Stimulated activated CD4-positive, alpha-beta T cell treated with anti-CD3 and anti-CD28 coated beads, Interleukin-2, amount 100 ng/mL, for 48 hours (primary cell): ENCODE measurements around the gene ATP8B1.

Source experiments
- DNase-seq, 2 donors: peaks; one replicate each; pipeline ENCODE4 v3.0.0-alpha.2; 2020

Gene ATP8B1

DNA sequence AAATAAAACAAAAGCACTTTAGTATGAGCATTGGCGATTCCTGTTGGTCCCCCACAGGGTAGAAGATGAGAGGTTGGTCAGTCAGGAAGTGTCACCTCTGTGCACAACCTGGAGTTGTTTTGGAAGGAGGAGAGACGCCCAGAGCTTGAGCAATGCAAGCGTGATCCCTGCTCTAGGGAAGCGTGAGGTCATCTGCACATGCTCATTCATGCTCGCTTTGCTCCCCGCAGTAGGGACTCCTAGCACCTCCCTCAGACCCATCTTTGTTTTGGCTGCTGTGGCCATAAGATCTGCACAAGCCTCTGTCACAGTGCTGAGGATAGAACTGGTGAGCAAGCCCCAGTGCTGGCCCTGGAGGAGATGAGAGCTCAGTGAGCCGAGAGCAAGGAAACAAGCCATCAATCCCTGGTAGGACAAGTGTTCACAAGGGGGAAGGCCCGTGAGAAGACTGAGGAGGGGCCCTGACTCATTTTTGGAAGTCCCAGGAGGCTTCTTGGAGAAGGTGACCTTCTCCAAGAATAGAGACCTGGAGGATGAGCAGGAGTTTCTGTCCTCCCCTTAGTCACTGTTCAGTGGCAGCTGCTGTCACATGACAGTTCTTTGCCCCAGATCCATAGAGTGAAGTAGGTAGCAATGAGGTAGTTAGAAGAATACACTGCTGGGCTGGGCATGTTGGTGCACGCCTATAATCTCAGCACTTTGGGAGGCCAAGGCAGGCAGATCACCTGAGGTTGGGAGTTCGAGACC is 13.3 kb upstream of the ATP8B1 start:
- DNase-seq: no peak

DNA sequence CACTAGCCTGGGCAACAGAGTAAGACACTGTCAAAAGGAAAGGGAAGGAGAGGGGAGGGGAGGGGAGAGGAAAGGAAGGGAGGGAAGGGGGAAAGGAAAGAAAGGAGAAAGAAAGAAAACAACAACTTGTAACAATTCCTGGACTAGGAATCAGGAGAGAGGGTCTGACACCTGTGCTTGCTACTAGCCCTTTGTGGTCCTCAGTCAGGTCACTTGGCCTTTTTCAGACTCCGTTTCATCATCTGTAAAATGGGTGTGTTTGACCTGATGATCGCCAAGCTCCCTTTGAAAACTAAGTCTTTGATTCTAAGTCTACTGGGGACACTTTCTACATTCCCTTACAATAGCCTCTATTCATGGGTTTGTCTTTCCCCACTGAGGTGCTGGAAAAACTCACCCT is 11.4 kb upstream of the ATP8B1 start:
- no peak for DNase-seq

DNA sequence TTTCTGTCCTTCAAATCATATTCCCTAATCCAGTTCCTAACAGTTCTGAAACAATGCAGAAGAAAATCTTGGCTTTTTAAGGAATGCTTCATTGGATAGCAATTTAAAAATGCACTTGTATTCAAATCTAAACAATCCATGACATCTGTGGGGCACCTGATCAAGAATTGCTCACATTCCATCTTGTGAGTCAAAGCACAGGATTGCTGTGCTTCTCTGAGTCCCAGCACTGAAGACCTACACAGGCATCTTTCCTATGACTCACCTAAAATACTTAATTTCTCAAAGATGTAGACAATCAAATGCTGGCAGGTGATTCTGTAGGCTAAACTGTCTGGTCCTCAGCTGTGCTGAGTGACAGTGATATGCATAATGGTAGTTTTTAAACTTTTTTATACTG is 10.1 kb upstream of the ATP8B1 start:
- no peak for DNase-seq

DNA sequence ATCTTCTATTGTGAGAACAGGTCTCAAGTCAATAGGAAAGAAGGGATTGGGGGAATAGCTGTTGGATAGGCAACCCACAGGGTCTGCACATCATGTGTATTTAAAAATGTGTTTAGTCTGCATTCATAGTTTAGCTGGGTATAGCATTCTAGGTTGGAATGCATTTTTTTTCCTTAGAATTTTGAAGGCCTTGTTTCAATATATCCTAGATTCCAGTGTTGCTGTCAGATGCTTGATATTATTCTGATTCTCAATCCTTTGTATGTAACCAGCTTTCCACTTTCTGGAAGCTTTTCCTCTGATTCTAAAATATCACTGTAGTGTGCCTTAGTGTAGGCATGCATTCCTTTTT is 9.0 kb upstream of the ATP8B1 start:
- no peak for DNase-seq

DNA sequence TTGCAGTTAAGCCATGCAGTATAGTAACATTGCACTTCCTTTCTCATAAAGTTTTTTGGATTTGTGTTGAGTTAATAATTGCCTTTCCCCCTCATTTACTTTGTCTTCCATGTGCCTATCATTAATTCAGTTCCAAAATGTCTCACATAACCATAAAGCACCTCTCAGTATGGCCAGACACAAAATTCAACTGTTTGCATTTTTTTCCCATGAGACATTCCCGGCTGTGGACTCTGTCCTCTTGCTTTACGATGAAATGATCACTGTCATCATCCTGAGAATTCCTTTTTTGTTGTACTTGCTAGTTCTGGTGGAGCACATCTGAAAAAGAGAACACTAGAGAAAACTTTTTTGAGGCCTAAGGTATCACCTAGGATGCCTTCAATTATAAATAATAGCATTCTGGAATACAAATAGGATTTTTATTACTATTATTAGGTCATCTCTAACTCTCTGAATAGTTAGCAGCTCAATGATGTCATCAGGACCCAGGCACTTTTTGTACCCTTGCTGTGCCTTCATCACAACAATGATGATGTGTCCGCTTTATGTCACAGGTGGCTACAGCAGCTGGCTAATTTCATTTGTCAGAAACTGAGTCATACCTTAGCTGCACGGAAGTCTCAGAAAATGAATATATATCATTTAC is 8.5 kb upstream of the ATP8B1 start:
- DNase-seq: no peak

DNA sequence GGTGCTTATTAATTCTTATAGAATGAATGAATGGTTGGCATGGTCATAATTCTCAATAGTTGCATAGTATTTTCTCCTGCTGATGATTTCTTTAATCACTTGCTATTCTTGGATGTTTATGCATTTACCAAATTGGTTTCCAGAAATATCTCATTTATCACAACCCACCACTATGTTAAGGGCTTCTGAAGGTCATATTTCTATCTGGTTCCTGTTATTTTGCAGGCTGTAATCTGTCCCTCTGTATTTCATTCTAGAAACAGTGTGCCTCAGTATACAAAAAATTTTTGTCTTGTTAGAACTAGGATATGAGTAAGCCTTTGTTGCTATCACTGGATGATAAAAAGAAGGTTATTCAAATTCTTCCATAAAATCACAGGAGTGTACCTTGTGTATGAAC is 6.1 kb upstream of the ATP8B1 start:
- no peak for DNase-seq

DNA sequence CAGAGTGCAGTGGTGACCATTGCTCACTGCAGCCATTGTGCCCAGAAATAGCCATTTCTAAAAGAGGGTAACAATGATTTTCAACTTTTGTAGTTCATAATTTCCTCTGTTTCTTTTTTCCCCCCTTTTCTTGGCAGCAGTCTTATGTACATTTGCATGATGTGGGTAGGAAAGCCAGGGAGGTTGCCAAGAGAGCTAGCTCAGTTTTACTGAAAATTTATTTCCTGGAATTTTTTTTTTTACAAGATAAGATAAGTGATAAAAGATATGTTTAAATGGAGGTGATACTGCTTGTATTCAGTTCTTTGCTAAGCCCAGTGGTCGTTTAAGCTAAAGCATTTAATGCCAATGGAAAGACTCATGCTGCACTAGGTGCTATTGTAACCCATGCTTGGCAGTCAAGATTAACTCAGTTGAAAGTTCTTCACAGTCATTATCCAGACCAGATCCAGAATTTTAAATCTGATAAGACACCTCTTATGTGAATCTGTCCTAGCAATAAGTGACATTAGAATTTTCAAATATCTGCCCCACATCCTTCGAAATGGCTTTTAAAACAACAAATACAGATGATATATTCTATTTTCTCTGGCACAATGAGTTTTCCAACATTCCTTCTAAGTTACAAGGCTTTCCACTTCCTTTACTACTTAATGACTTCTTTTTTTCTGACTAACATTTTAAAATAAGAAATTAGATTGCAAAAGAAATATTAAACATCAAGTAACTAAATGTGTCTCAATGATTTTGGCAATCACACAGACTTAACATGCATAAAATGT is 4.4 kb upstream of the ATP8B1 start:
- DNase-seq: no peak

DNA sequence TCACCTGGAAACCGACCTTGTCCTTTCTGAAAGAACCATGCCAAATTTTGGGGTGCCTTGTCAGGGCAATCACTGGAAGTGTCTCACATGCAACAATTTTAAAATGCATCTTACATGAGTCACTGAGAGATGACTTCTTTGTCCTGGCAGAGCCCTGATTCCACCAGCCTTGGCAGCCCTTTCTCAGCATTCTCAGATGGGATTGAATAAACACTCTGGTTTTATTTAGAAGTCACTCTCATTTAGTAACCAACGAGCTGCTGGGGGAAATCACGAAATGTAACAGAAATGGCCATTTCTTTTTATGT is 3.8 kb upstream of the ATP8B1 start:
- no peak for DNase-seq

DNA sequence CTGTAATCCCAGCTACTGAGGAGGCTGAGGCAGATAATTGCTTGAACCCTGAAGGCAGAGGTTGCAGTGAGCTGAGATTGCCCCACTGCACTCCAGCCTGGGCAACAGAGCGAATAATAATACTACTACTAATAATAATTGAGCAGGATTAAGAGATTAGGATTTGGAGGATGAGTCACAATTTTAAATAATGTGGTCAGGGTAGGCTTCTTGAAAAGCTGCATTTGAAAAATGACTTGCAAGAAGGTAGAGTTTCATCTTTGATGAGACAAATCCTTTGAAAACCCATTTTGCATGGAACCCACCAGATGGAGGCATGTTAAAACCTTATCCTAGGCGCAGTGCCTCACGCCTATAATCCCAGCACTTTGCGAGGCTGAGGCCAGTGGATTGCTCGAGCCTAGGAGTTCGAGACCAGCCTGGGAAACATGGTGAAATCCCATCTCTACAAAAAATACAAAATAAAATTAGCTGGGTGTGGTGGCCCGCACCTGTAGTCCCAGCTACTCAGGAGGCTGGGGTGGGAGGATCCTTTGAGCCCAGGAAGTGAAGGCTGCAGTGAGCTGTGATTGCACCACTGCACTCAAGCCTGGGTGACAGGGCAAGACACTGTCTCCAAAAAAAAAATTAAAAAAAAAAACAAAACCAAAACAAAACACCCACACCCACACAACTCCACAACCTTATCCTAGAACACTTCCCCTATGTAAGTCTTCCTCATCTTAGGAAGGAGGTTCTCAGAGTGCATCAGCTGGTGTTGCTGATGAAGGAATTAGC is 3.3 kb upstream of the ATP8B1 start:
- no peak for DNase-seq

DNA sequence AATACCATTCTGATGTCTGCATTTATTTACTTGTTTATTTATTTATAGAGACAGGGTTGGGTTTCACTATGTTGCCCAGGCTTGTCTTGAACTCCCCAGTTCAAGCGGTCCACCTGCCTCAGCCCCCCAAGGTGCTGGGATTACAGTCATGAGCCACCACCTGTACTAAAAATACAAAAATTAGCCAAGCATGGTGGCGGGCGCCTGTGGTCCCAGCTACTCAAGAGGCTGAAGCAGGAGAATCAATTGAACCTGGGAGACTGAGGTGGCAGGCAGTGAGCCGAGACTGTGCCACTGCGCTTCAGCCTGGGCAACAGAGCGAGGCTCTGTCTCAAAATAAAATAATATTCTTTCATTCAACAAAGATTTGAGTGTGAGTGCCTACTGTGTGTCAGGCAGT is 2.0 kb upstream of the ATP8B1 start:
- no peak for DNase-seq

DNA sequence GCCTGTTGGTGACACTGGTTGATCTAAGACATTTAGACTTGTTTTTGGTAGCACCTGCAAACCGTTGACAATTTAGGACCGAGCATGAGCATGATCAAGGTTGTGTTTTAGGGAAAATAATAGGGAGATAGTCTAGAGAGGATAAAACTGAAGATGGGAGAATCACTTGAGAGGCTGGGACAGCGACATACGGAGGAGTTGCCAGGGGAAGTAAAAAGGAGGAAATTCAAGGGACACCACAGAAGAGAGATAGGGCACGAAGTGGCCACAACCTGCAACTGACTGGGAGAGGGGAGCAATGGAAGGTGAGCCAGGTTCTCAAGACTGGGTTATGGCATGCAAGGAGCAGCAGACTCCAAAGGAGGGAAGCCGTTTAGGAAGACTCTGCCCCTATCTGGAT is 1.4 kb upstream of the ATP8B1 start:
- no peak for DNase-seq

DNA sequence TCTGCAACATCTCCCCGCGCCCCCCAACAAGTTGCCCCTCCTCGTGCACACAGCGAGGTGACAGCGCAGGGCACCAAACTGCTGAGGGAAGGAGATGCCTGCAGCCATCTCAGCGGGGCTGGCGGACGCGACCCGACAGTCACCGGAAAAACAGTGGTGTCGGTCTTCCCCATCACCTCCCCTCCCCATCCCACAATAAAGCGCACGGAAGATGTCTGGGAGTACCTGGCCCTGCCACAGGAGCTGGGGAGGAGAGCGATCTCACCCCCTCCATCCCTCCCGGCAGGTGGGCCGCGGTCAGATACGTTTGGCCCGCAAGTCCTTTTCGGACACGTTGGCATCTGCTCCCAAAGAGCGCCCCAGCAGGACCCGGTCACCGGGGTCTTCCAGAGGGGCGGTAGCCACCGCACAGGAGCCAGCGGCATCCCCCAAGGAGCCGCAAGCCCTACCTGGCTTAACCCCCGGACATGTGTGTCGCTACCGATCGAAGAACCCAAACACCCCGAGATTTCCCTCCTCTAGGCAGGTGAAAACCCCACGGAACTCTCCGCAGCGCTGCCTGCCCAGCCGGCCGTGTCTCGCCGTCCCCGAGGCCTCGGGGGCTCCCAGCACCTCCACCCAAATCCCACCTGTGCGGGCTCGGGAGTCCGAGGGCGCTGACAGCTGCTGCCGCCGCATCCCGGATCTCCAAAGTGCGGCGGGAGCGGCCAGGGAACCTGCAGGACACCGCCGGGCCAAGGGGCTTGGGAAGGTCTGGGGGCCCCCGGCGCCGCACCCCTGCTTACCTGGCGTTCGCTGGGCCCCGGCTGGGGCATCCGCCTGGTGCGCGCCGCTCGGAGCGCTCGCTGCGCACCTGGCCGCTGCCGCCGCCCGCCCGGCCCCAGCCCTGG is 657 bp downstream of the ATP8B1 start:
- DNase-seq: no peak

DNA sequence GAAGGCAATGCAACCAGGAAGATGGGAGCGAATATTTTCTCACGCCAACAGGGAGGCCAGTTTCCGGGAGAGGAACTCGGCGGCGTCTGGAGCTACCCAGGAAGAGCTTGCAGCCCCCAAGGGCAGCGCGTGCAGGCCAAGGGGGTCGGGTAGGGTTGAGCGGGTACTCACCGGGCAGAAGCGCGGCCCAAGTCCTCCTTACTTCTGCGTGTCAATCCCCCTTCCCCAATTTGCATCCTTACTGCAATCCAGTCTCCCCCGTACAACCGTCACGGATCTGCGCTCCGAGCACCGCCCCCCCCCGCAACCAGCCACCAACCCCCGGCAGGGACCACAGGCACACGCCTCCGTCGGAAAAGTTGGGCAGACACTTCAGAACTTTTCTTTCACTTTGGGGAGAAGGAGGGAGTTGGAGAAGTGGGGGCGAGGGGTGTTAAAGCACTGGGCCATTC is 1.3 kb downstream of the ATP8B1 start:
- DNase-seq: no peak

DNA sequence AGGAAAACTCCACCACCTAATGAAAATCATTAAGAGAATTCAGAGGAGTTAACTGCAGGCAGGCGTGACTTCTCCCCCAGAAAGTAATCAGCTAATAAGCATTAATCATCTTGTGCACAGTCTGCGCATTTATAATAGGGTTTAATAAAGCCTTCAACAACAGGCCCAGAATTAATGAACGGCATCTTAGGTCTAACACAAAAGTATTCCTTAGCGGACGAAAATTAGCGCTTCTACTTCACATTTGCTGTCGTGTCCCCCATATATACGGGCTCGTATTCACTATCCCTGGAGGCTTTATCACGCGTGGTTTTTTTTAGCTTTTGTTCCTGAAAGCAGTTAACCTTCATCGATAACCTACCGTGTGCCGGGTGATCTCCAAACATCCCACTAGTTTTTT is 1.8 kb downstream of the ATP8B1 start:
- DNase-seq: no peak

DNA sequence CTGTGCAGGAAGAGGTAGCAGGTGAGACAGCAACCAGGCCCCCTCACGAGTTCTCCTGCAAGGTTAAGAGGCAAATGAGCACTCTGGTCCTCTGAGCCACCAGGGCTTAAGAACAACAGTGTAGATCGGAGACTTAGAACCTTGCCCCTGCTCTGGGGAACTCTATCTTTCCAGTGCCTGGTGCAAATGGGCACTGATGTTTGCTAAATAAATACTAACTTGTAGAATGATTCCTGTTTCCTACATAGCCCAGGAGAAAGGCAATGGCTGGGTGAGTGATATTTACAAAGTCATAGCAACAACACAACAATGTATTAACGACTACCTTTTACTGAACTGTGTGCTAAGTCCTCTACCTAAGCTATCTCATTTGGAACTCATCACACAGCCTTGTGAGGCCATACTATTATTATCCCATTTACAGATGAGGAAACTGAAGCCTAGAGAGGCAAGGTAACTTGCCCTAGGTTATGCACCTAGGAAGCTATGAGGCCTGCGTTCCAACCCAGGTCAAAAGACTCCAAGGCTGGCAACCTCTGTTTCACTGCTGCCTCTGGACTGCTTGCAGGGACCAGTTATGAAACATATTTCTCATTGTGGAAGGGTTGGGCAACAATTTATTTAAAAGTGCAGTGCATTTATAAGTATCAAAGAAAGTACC is 4.3 kb downstream of the ATP8B1 start:
- no peak for DNase-seq

DNA sequence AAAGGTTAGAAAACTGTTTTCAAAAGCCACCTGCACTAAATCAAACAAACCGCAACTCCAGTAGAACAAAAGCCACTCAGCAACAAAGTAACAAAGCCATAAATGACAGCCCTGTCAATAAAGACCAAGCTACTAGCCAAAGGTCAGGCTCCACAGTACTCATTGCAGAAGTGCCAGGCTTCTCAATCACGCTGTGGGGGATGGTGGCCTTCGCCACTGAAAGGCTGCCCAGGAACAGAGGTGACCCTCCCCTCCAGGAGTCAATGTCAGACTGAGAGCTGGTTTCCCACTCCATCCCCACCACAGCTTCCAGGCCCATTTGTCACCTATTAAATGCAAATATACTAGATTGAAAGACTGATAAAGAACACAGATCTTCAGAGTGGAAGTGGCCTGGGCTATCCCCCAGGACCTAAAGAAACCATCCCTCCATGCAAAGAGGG is 5.9 kb downstream of the ATP8B1 start:
- DNase-seq: no peak

DNA sequence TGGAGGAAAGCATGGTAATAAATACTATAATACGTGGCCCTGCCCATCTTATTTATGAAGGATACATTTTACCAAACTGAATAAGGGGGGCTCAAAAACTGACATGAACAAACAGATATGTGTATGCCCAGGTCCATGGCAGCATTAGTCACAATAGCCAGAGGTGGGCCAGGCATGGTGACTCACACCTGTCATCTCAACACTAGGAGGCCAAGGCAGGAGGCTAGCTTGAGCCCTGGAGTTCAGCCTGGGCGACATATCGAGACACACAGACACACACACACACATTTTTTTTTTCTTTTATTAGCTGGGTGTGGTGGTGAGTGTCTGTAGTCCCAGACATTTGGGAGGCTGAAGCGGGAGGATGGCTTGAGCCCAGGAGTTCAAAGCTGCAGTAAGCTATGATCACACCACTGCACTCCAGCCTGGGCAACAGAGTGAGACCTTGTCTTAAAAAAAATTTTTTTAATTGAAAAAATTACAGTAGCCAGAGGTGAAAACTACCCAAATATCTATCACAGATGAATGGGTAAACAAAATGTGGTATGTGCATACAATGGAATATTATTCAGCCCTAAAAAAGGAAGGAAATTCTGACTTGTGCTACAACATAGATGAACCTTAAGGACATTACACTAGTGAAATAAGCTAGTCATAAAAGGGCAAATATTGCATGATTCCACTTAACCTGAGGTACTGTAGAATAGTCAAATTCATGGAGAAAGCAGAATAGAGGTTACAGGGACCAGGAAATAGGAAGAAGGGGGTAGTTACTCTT is 8.0 kb downstream of the ATP8B1 start:
- no peak for DNase-seq

DNA sequence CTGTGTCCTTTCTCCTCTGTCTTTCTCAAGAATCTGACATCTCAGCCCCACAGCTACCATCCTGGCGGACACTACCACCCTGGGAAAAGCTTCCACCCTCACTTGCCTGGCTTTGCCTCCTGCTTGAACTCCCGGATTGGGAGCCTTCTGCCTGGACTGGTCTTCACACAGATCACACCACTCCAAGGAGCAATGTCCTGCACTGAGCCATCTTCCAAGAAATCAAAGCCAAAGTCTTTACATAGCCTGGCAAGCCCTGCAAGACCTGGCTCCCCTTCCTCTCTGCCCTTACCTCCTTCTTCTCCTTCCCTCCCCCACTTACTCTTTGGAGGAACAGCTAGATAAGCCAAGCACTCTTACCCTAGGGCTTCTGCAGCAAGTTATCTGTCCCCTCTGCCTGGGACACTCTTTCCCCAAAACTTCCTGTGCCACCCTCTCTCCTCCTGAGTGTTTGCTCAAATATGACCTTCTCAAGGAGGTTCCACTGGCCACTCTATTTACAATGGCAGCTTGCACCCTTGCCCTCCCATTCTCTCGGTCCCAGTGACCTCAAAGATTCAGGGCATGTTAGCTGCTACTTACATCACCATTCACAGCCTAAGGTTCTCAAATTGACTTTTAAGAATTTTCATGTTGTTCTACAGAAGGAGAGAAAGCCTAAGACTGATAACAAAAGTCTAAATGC is 9.7 kb downstream of the ATP8B1 start:
- no peak for DNase-seq

DNA sequence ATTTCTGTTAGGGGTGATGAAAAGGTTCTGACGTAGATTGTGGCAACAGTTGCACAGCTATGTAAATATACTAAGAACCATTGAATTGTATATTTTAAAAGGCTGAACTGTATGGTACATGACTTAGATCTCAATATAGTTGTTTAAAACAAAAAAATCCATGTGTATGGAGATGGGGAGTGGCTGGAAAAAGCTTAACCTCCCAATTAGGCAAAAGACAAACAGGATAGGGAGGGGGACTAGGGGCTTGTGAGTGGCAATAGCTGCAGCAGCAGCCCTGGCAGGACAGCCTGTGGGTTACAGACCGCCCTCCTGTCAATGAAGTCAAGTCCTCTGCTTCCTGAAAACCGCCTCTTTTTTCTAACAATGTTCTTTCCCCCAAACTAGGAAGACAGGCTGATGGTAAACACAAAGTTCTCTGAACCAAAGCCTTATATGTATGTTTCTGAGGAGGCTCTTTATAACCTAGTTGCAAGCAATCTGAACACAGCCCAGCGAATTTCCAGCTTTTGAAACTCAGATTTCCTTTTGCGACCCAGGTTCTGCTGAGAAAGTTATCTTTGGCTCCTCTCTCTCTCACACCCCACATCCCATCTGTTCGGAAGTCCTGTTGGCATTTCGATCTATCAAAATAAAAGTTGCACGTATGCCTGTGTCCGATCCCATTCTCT is 10.3 kb downstream of the ATP8B1 start:
- no peak for DNase-seq

DNA sequence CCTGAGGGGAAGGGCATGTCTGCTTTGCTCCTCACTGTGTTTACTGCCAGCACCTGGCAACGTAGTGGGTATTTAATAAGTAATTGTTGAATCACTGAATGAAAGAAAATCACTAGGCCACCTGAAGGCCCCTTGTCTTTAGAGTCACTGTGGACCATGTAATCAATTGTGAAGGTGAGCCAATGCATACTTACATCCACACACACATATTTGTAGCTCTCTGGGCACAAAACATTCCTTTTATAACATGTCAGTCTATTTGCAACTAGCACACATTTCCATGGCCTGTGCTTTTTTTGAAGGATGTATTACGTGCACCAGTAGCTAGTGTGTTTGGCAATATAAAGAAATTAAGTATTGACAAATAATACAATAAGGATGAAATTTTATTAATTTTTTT is 11.2 kb downstream of the ATP8B1 start:
- DNase-seq: no peak
